ENCODE data around the gene RAD51B.

Gene RAD51B

GRCh38 chr14:68510201-68511128 lies 690.9 kb downstream of the RAD51B start:
- no peak for DNase-seq (ENCODE audit: low spot score)

DNA sequence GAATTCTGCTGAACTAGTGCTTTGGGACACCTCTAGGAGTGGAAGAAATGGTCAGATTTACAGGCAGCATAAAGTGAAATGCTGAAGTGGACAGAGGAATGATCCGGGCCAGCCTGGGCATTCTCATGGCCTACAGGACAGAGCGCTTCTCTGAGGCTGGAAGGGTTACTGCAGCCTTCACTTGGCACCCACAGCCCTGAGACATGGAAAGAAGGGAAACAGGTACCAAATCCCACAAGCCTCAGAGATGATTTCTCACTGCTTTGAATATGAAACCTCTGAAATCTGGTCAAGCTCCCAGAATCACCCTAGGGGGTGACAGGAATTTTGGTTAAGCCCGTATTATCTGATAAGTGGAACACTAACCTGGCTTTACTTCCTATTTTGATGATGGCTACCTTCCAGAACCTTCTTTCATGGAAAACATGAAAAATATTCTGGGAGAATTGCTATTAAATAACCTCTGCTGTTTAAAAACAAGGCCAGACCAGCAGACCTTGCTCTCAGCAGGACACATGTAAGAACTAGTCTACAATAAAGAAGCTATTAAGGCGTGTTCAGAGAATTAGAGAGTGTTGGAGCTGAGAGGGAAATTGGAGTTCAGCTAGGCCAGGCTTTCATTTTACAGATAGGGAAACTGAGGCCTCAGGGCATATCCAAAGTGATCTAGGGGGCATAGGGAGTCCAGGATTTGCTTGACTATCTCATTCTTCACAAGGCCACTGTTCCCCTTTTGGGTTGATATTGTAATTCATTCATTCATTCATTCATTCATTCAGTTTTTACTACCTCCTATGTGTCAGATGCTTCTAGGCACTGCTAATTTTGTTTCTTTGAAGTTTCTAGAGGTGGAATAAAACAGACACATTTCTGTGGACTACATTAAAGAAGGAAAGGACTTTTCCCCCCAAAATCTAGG lies 691.8 kb downstream of the RAD51B start:
- DNase-seq (ENCODE audit: low spot score) = no peak

- DNase-seq (ENCODE audit: low spot score) = no peak
Observed at GRCh38 chr14:68512088-68512487, 692.5 kb downstream of the RAD51B start.

DNA sequence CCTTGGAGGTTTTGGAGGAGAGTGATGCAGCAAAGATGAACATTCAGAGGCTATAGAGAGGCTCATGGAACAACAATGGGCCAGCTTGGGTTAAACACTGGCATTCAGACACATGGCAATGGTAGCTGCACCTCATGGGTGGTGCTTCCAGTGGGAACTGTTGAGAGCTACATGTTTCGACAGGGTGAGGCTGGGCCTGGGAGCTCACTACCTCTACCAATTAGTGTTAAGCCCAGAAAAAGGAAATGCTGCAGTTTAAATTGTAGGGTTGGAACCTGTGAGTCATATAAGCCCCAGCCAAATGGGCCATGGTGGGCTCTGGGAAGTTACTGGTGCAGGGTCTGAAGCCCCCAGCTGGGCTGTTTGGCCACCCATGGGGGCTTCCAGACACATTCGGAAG lies 693.6 kb downstream of the RAD51B start:
- no peak for DNase-seq (ENCODE audit: low spot score)

- no peak for DNase-seq (ENCODE audit: low spot score)
Observed at GRCh38 chr14:68513838-68514607, 694.4 kb downstream of the RAD51B start.

- no peak for DNase-seq (ENCODE audit: low spot score)
Observed at GRCh38 chr14:68514608-68515194, 695.1 kb downstream of the RAD51B start.

DNA sequence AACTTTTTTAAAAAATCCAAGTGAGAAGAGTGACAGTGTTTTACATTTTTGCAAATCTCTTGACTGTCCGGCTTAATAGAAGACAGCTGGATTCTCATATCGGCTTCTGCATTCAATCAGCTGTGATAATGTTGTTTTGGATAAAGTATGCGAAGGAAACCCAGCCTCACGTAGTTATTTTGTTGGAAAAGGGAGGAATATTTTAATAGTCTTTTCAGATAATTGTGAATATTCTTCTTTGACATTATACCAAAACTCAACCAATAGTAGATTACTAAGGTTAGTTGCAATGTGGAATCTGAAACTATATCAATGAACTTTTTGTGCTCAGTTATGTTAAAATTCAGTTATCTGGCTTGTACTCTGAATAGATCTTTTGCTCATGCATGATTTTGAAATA lies 696.8 kb downstream of the RAD51B start:
- no peak for DNase-seq (ENCODE audit: low spot score)

DNA sequence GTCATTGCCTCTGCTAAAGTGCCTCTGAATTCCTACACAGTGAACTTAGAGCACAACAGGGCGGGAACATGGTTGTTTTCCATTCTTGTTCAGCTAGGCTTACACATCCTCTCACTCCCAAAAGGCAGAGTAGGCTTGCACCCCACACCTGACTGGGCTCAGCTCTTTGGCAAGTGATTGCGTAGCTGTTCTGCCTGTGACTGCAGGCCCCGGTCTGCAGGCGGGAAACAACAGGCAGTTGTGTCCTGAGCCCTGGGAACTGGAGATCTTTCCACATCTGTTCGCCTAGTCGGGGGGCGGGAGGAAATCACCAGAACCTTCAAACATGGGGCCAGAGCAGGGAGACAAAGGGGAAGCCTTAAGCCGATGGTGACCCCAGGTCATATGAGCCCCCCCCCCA lies 698.6 kb downstream of the RAD51B start:
- no peak for DNase-seq (ENCODE audit: low spot score)

DNA sequence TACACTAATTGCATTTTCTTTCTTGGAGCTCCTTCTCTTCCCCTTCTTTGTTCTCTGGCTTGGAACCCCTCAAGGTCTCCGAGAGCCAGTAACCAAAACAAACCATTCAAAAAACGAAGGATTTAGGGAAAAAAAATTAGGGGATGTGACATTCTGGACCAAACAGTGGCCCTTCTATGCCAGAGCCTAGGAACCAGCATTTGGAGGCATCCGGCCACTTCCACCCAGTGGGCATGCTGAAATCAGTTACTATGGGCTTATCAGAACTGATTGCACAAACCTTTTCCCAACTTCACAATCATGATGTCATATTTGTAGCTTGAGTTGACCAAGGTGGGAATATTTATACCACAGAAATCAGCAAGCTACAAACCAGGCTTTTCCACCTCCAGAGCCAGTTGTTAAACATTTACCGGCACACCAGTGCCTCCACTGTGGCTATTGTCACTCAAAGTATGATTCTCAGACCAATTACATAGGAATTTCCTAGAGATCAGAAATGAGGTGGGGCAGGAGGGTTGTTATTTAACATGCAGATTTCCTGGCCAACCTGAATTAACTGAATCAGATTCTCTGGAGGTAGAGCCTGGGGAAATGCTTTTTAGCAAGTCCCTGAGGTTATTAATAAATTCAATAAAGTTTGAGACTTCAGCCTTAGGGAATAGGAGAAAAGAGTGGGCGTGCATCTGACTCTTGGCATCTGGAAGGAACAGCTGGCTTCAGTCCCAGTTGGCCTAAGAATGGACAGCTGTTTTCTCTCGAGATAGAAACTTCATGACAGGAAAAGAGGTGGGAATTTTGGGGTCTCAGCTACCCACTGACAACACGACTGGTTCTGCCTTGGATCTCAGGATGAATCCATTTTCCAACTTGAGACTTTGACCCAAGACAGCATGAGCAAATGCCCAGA lies 699.4 kb downstream of the RAD51B start:
- no peak for DNase-seq (ENCODE audit: low spot score)

- no peak for DNase-seq (ENCODE audit: low spot score)
Observed at GRCh38 chr14:68519671-68520187, 700.1 kb downstream of the RAD51B start.

DNA sequence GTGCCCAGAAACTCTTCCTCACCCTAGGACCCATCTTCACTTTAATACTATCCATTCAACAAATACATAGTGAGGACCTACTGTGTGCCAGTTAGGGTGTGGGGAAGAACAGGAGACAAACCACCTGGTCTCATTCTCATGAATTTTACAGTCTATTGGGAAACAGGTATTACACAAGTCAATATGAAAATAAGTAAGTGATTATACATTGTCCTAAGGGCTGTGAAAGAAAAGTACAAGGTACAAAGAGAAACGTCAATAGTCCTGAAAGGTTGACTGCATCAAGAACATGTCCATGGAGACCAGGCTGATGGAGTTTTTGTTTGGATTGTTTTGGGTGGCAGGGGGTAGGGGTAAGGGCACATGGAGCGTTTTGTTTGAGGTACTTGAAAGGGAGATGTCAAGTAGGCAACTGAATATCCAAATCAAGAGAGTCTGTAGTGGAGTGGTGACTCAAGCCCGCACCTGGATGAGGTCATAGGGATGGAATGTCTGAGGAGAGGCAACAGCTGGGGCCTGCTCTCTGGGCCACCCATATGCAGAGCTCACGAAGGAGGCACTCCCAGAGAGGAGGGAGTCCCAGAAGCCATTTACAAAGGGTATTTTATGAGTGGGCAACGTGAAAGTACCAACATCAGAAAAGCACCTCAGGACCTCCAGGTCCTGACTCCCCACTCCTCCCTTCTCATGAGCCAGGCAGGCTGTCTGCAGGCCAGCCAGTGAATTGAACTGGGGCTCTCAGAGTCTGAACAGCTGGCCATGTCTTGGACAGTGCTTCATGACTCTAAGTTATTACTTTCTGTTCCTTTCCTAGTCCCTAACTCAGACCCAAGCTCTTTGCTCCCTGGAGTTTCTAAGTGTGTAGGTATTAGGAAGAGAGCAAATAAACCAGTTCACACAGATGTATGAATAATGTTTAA lies 701.3 kb downstream of the RAD51B start:
- no peak for DNase-seq (ENCODE audit: low spot score)

GRCh38 chr14:68521557-68521901 lies 702.0 kb downstream of the RAD51B start:
- no peak for DNase-seq (ENCODE audit: low spot score)

DNA sequence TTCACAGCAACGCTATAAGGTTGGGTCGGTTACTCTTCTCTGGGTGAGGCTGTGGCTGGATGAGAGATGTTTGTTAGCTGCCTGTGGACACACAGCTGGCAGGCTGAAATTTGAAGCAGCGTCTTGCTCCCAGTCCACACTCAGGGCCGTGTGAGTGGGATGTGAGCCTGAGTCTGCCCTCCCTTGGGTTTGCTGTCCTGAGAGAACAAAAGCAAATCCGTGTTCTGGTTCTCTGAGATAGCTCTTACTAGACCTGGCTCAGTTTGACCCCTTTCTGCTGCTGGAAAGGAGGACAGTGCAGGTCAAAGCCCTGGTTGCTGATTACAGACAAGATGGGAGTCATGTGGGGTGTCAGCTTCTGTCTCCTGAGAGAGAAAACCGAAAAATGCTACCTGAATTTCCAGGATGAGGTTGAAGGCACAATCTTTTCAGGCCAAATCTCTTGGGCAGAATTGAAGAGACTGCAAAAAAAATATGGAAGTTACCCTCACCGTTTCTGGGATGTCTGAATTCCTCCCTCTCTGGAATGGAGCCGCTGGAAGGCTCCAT lies 702.5 kb downstream of the RAD51B start:
- no peak for DNase-seq (ENCODE audit: low spot score)

DNA sequence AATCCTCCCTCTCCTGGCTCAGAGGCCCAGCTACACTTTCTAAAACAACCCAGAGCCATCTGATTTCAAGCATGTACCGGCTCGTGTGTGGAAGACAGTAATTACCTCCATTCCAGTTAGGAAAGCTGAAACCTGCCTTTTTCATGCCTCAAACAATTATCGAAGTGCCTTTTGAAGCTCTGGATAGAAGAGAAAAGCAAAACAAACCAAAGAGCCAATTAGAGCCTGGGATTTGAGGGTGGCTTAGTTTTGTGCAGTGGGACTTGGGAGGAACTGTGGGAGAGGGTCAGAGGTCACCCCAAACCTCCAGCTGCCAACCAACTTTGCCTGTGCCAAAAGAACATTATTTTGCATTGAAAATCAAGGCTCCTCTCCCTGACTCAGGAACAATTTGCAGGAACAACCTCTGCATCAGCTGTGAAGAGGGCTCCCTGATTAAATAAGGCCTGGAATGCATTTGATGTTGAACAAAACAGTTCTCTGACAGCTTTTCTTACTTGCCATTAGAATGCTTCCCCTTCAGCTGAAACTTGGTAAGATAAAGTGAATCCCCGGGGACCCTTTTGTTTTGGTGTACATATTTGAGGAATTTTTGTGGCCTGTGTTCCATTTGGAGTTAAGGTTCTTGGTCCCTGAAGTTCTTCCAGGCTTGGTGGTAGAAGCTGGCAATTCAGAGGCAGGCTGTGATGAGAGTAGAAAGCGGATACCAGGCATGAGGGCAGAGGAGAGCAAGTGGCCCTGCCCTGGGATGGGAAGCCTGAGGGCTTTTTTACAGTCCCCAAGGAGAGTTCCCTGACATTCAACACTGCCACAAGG lies 703.1 kb downstream of the RAD51B start:
- no peak for DNase-seq (ENCODE audit: low spot score)

DNA sequence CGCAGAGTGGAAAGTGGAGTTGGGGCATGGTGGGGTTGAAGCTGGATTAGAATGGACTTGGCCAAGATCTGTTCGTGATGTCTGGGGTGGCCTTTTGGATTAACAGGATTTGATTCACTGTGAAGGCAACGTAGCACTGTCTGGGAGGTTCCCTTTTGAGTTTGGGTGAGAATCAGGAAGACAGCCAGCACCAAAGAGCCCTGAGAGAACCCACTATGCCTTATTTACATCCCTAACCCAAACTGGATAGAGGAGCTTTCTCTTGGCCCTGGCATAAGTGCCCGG lies 703.7 kb downstream of the RAD51B start:
- DNase-seq (ENCODE audit: low spot score) = no peak

DNA sequence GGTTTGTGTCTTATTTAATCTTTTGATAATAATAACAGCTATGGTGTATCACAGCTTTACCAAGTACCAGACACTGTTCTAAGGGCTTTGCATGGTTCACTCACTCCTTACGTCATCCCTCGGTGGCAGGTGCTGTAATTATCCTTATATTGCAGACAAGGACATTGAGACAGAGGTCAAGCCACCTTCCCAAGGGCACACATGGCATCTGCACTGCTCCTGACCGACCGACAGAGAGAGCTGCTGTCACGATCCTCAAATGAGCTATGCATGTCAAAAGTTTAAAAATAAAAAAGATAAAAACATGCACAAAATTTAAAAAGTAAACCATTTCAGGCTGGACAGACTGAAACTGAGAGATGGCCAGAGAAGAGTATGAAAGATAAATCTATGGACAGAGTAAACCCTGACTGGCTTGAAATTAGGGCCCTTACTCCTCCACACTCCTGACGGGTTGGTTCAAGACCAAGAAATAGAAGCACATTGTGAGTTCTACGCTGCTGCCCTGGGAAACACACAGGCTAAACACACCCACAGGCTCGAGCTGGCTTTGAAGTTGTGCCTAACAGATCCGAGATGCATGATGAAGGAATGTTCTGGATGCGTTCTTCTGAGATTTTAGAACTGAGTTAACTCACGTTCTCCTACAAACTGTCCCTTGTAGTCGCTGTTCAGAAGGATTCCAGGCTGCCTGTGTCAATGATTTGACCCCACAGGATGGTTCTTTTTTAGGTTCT lies 704.6 kb downstream of the RAD51B start:
- no peak for DNase-seq (ENCODE audit: low spot score)

DNA sequence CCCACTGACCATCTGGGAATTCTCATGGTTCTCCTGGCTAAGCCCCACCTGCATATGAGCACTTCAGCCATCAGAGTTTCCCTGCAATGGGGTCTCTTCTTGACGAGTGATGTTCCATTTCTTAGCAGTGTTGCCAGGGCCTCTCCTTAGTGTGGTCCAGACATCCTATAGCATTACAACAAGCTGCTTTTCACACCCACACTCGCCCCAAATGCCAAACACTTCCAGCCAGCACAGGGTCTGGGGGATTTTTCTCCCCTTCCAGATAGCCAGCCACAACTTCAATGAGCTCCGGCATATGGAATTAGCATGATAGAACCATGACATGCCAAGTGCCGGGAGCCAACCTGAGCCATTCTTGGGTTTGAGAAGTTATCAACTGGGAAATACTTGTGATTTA lies 705.9 kb downstream of the RAD51B start:
- no peak for DNase-seq (ENCODE audit: low spot score)

Data from CD4-positive, alpha-beta T cell treated with Interleukin-6 at 100 ng/mL for 8 hours (primary cell).